GM12892 (cell line): ENCODE data around the gene C3orf38.

ENCODE experiments used
- POLR2A ChIP-seq: IDR thresholded peaks from 2 replicates; pipeline ENCODE4 v1.6.1; 2011; ENCODE audit warnings: low read depth, low read length, control low read depth
- POLR2AphosphoS5 ChIP-seq: IDR thresholded peaks from 2 replicates; pipeline ENCODE4 v1.6.1; 2011; ENCODE audit warnings: low read depth, low read length, control low read depth
- TAF1 ChIP-seq: IDR thresholded peaks from 2 replicates; pipeline ENCODE4 v1.6.1; 2011; ENCODE audit warnings: low read depth, mild to moderate bottlenecking, control low read depth, low read length, borderline replicate concordance

GRCh38 chr3:88188436-88188835, 38.7 kb downstream of the C3orf38 start:
- no peak for TF ChIP-seq POLR2A
- TF ChIP-seq TAF1: no peak
- no peak for TF ChIP-seq POLR2AphosphoS5
